Fibroblast of skin of right quadriceps (primary cell): ENCODE data around the gene LYRM4.
"Not testable (repeated sequence)": the region's sequence is repeated elsewhere in the genome, so short reads cannot be mapped to it uniquely, and the experiment has no call there.

Experiments
- DNase-seq: peaks from one replicate; pipeline ENCODE4 v3.0.0-alpha.2; 2013

Gene LYRM4

DNA sequence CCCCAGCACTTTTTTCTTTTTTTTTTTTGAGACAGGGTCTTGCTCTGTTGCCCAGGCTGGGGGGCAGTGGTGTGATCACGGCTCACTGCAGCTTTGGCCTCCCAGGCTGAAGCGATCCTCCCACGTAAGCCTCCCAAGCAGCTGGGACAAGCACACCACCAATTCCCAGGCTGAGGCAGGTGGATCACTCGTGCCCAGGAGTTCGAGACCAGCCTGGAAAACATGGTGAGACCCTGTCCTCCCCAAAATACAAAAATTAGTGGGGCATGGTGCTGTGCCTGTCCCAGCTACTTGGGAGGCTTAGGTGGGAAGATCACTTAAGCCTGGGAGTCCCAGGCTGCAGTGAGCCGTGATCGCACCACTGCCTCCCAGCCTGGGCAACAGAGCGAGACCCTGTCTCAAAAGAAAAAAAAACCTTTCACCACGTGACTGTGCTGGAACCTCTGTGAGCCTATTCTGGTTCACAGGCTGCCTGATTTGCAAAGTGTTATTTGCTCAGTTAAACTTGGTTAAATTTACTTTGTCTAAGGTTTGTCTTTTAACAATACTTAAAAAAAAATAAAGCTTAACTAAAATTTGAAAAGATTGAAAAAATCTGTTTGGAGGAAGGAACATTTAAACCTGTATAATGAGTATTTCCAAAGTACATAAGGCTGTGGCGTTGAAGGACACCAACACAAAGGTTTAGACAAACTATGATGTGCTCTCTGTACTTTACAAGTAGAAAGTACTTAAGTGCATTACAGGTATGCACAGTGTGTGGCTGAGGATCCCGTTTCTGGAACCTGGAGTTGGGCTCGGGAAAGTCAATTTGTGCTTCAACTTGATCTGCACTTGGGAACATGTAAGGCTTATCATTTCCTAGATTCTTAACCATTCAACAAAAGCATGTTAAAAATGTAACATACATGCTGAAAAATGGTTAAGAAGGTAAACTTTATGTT lies 120.7 kb downstream of the LYRM4 start:
- DNase-seq: no peak

DNA sequence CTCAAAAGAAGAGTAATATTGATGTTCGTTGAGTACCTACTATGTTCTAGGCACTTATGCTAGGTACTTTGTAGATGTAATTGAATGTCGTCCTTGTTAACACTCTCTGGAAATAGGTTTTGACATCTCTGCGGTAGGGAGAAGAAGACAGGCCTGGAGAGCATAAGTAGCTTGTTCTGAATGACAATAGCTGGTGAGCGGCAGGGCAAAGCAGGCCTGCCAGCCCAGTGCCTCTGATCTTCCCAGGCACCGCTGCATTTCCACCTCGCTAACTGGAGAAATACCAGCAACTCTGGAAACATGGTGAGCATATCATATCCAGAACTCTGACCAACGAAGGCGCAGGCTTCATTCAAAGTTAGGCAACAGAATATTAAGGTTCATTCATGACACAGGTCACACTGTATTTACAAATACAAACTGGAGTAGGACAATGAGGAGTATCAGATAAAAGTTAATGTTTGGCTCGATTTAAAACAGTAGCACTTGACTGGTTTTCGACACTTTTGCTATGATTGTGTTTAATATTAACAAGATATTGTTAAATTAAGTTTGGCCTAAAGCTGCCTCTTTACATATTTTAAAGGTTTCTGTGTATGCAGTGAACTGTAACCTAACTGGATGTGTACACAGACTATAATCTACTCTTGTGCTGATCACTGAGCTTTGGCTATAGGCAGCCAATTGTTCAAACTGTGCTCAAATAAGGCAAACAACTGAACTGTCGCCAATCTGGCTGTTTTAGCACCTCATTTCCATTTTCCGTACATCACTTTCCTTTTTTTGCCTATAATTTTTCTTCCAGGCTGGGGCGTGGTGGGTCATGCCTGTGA lies 121.5 kb downstream of the LYRM4 start:
- no peak for DNase-seq

DNA sequence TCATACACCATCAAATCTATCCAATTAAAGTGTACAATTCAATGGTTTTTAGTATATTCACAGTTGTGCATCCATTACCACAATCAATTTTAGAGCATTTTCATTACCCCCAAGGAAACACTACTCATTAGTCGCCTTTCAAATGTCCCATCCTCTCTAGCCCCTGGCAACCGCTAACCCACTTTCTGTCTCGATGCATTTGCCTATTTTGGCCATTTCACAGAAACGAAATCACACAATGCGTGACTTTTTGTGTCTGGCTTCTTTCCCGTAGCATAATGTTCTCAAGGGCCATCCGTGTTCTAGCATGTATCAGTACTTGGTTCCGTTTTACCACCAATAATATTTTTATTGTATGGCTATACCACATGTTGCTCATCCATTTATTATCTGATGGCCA lies 123.9 kb downstream of the LYRM4 start:
- no peak for DNase-seq

DNA sequence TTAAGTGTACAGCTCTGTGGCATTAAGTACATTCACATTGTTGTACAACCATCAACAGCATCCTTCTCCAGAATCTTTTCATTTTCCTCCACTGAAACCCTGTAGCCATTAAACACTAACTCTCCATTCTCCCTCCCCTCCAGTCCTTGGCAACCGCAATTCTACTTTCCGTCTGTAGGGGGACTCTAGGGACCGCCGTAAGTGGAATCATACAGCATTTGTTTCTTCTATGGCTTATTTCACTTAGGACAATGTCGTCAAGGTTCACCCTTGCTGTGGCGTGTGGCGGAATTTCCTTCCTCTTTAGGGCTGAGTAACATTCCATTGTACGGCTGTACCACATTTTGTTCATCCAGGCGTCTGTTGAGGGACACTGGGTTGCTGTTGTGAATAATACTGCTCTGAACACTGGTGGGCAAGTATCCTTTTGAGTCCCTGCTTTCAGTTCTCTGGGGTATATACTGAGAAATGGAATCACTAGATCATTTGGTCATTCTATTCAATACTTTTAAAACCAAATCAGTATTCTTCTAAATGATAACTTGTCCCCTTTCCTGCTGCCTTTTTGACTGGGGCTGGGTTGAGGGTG lies 124.9 kb downstream of the LYRM4 start:
- peak; percentile 41 for DNase-seq

DNA sequence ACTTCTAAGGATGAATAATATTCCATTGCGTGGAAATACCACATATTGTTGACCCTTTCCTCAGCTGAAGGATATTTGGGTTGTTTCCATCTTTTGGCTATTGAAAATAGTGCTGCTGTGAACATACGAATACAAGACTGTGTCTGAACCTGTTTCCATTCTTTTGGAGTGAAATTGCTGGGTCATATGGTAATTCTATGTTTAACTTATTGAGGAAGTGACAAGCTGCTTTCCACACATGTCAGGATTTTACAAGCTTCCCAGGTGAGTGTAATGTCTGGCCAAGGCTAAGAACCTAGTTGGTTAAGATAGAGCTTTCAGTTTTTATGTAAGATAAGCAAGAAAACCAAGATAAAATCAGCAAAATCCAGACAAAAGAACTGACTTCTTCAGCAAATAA lies 126.8 kb downstream of the LYRM4 start:
- DNase-seq: no peak

DNA sequence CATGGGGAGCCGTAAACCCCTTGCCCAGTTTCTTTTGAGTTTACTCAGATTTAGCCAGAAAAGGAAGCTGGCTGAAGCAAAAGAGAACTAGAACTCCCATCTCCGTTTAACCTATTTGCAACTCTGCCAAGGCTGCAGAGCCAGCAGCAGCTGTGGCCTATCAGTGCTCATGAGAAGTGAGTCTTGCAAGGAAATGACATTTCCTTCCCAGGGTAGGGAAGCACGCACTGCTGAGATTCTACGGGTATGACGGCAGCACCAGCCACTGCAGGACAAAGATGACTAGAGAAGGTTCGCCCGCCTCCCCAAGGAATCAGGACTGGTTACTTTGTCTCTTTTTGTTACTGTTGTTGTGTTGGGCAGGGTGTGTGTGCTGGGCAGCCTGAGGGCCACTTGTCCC lies 128.0 kb downstream of the LYRM4 start:
- peak; percentile 74 for DNase-seq

DNA sequence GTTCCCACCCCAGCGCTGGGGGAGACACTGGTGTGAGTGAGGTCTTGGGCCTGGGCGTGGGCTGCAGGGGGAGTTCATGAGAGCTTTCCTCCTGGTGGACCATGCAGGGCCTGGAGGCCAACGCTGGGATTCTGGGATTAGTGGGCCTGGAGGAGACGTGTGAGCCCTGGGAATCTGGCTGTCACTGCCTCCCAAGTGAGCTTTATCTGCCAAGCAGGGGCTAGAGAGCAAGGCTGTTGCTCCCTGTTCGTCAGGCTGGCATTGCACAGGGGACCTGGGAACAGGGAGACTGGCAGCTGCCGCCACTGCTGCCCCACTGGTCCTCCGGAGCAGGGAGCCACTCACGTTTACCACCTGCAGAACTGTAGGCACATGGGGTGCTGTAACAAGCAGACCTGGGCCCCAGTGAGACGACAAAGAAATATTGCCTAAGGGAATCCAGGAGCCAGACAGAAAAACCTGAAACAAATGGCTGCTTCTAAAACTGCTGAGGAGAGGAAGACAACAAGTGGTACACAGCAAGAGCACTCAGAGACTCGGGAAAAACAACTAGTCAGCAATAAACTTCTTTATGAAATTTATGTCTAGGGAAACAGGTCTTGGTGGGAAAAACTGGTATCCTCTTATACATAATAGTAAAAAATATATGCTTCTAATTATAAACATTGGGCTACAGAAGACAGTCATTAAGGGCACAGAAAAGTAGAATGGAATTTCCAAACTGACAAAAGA lies 130.4 kb downstream of the LYRM4 start:
- DNase-seq: no peak

DNA sequence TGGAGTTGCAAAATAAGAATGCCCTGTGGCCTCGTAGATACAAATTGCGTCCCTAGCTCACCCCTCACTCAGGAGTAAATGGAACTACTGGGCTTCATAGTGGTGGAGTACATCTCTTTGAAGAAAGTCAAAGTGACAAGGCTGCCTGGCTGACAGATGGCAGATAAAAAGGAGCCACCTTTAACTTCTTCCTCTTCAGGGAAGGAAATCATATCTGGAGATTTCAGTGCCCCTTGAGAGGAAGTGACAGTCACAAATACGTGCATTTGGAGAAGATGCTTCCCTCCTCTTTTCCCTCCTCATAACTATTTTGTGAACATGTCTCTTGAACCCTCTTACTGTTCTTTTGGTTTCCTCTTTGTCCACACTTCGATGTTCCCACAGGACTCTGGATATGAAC lies 132.4 kb downstream of the LYRM4 start:
- DNase-seq: no peak

DNA sequence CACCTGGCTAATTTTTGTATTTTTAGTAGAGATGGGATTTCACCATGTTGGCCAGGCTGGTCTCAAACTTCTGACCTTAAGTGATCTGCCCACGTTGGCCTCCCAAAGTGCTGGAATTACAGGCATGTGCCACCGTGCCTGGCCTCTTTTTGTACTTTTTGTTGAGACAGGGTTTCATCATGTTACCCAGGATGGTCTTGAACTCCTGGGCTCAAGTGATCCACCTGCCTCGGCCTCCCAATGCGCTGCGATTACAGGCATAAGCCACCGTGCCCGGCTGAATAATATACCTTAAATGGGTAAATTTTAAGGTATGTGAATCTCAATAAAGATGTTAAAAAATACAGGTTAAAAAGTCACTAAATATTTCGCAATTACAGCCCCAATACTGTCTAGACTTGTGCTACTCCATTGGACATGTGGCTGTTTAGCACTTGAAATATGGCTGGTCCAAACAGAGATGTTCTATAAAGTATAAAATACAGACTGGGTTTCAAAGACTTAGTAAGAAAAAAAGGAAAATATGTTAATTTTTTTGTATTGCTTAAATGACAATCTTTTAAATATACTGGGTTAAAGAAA lies 133.6 kb downstream of the LYRM4 start:
- DNase-seq: no peak

DNA sequence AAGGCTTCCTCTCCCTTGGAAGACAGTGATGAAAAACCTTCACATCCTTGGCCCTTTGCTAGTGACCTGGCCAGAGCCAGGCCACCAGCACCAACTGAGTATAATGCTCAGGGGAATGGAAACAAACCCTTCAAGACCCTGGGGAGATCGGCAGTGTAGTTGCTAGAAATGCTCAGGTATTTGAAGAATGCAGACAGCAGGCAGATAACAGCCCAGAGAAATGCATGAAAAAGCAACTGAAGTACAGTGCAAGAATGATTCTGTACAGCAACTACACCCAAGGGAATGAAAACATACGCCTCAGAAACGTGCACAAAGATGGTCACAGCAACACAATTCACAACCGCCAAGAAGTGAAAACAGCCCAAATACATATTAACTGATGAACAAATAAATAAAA lies 134.5 kb downstream of the LYRM4 start:
- DNase-seq: peak; percentile 60

DNA sequence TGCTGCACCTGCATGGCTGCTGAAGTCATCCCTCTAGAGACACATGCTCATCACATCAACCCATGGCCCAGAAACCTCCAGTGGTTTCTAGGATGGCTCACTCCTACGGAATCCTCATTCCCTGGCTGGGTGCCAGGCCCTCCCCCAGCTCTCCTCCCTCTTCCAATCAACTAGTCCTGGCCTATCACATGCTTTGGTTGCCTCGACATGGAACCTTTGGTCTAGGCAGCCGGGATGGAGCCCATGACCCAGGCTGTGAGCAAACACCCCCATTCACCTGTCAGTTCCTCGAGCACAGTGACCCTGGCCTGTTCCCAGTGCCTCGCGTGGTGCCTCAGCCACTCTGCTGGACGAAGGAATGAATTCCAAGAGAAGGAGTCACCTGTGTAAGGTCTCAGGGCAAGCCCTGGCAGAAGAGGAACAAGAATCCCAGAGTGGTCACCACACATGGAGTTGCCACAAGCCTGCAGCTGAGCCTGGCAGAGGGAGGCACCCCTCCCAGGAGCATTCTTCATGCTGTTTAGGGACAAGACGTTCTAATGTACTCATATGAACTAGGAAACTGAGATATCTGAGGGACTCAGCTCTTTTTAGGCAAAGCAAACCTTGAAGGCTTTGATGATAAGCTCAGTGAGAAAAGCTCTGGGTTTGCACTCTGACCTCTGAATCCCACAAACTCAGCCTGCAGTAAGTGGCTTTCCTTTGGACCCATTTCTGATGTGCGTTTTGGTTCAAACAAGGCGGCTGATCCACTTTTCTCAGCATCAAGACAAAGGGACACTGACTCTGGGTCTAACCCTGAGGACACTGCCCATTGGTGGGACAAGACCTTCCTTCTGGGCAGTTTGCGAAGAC lies 135.4 kb downstream of the LYRM4 start:
- DNase-seq: peak; percentile 74

DNA sequence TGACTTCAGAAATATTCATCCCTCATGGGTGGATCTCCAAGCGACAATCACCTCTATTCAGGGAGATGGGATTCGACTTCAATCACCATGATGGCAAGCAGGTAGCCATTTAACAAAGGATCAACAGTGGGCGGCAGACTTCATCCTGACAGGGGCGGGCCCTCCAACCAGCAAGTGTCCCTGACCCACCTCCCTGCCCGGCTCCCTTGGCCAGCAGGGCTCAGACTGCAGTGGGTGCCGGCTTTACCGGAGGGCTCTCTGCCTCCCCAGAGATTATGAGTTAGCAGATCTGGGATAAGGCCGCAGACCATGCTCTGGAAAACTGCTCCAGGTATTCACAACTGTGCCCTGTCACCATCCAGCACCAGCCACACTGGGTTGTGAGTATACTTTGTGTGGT lies 136.2 kb downstream of the LYRM4 start:
- DNase-seq: no peak

DNA sequence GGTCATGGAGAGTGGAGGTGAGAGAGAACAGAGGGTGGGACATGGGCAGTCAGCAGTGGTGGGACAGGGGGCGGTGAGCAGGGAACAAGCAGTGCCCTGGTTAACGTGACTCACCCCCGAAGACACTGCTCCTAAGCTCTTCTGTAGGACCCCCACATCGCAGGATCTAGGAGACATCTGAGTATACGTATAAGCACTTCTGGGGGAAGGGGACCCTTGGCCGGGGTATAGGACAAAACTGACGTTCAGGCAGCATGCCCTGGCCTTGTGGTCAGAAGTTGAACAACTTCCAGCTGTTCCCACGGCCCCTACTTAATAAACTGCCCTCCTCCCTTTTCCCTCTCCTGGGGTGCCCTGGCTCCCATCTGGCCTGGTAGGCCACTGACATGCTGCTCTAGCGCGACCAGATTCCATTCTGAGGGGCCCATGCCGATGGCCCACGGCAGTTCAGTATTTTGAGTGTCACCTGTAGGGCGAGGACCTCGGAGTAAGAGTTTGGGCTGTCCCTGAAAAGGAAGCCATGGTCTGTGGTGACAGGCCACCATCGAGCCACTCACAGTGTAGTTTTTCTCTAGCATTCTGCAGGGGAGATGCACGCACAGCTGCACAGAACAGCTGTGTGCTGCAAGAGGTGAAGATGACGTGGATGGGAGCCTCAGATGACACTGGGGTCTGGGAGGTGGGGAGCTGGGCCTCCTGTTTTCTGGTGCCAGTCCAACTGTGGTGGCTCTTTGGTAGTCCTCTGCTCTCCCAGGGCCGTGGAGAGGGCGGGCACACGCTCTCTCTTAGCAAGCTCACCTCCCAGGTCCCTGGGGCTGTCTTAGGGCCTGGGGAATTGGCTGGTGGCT lies 137.2 kb downstream of the LYRM4 start:
- DNase-seq: no peak

DNA sequence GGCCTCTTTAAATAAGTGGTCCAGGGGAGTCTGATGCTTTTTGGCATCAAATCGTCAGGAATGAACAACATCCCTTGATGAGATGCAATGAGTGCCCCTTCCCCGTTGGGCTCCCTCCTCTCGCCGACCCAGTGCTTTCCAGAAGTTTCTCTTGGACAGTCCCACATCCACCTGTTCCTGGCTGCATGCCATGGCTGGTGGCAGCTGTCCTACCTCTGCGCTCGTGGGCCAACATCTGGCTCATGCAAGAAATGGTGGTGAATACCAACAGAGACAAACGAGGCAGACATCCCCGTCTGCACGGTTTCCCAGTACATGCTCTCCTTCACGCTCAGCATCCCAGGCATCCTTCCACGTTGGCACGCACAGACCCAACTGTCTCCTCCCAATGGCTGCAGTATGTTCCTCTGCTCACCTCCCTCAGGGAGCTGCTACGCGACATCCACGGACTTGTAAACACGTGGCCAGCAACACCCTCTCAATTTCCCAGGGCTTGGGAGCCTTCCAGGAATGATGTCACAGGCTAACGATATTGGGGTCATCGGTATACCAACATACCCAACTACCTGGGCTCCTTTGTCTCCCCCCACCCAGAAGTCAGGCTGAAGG lies 138.1 kb downstream of the LYRM4 start:
- DNase-seq: no peak

DNA sequence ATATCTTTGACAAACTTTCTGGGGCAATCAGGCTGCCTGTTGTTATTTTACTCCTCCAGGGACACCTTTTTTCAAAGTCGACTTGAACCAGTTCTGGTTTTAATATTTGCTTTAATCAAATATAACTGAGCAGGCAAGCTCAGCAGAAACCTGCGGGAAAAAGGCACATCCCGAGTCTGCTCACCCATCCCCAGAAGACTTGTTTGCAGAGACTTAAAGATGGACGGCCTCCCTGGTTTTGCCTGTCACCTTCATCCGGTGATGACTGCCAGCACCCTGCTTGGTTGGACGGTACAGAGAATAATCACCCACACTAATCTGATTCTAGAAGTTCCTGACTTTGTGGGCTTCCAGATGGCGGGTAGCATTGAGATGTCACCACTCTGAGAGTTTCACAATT lies 138.8 kb downstream of the LYRM4 start:
- no peak for DNase-seq

DNA sequence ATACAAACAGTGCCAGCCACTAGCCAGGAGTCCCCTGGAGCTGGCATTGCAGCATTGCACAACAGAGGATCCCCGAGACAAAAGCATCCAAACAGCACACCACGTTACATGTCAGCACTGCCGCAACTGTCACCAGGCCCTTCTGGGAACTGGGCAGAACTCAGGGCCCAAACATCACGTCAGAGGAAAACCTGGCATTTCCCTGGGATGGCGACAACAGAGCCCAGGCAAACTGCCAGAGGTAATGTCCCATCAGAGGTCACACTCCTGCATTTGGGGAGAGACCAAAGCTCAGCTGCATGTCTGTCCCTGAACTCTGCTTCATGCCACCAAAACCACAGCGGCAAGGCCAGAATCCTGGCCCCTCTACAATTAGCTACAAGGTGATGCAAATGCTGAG lies 139.3 kb downstream of the LYRM4 start:
- no peak for DNase-seq

DNA sequence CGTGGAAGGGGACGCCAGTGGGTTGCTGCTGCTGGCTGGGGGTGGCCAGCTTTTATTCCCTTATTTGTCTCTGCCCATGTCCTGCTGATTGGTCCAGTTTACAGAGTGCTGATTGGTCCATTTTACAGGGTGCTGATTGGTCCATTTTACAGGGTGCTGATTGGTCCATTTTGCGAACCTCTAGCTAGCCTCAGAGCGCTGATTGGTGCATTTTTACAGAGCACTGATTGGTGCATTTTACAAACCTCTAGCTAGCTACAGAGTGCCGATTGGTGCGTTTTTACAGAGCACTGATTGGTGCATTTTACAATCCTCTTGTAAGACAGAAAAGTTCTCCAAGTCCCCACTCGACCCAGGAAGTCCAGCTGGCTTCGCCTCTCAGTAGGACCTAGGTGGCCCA lies 140.2 kb downstream of the LYRM4 start:
- not testable (repeated sequence) for DNase-seq

DNA sequence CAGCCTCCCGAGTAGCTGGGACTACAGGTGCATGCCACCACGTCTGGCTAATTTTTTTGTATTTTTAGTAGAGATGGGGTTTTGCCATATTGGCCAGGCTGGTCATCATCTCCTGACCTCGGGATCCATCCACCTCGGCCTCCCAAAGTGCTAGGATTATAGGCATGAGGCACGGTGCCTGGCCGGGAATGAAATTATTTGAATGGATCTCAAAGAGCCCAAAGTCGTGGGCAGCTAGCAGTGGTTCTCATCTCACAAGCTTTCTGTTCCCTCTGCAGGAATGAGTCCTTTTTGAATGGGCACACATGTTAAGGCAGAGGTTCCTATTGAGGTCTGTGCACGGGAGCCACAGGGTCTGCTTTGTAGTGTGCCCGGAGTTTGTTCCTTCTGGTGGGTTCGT lies 140.7 kb downstream of the LYRM4 start:
- DNase-seq: no peak

DNA sequence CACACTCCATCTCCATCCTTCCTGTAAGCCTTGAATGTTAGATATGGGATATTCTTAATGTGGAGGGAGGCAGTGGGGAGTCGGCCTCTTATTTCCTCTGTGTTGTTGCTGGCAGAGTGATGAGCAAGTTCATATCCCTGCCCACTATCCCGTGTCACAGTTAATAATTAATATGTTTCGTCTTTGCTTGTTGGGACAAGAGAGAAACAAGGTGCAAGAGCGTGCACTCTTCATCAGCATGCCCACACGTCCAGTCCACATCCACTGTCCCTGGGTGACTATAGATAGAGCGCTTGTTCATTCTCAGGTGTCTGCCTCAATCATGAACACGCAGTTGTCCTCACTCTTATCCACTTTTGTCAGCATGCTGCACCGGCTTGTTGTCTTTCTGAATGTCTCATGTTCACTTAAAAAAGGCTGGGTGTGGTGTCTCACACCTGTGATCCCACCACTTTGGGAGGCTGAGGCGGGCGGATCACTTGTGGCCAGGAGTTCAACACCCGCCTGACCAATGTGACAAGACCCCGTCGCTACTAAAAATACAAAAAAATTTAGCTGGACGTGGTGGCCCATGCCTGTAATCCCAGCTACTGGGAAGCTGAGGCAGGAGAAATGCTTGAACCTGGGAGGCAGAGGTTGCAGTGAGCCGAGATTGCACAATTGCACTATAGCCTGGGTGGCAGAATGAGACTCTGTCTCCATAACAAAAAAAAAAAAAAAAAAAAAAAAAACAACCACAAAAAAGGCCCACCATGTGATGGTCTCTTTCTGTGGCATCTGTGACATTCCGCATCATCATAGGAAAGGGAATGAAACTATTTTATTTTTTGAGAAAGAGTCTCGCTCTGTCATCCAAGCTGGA lies 141.4 kb downstream of the LYRM4 start:
- no peak for DNase-seq
